ENCODE data around the gene IMMP2L.

Gene IMMP2L

DNA sequence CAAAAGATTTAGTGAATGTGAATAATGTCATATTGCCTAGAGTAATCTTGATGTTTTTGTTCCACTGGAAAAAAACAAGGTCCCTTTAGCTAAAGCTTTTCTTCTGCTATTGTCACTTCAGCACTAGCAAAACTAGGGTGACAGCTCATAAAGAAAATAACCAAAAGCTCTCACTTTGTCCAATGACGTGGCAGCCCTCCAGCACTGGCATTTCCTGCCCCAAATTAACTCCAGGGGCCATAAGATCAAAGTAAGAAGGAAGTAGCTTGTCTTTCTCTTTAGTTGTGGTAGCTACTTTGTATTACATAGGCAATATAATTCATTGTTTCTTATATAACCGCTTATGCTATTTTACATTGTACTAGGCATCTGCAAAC lies 424.1 kb downstream of the IMMP2L start:
- FAIRE-seq: no peak

DNA sequence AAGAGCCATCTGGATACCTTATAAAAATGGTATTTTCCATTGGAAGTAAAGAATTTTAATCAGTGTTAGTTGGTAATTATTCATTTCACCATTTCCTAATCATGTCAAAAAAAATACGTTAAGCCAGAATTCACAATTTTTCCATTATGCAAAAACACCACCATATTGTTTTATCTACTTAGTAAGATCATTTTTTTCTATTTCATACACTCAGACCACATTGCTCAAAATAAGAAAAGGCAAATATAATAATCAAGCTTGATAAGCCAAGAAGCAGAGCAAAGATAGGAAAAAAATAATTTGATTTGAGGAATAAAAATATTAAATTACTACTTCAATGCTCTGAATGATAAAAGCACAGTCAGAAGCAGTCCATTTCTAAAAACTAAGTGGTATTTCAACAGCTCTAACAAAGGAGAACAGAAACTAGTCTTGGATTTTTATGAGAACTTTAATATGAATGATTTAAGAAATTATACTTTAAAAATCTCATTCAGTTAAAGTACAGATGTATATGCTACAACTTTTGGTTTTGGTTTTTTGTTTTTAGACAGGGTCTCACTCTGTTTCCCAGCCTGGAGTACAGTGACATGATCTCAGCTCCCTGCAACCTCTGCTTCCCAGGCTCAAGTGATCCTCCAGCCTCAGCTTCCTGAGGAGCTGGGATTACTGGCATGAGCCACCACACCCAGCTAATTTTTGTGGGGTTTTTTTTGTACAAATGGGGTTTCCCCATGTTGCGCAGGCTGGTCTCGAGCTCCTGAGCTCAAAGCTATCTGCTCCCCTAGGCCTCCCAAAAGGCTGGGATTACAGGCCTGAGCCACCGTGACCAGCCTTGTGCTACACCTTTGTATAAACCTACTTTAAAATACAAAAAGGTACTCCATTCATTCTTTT lies 424.7 kb downstream of the IMMP2L start:
- FAIRE-seq: peak; percentile 46

DNA sequence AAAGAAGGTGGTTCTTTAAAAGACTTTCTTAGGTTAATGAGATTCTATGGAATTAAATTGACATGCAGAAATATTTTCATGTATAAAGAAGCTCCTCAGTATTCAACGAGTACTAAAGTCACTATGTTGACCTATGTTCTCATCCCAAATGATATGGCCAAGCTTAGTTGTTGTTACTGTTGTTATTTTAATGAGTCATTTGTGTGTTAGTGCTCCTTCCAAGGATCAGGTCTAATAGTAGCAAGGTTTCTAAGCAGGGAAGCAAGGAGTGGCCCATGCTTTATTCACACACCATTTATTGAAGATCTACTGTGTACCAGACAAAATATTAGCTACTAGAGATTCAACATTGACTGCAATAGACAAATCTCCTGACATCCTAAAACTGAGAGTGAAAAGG lies 429.5 kb downstream of the IMMP2L start:
- no peak for FAIRE-seq

DNA sequence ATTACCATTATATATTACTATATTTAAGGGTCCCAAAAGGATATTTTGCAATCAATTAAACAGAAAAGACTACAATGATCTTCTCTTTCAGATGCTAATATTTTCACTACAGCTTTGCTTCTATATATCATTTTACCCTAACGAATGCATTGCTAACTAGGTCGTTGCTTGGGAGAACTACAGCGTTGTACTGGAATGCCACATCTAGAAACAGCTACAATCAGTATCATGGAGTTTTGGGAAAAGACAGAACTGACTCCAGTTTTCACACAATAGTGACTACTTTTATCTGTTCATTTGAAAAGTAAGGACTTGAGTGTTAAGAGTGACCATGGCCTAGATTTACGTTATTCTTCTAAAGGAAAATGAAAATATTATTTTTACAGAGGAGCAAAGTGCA lies 432.9 kb downstream of the IMMP2L start:
- no peak for FAIRE-seq

DNA sequence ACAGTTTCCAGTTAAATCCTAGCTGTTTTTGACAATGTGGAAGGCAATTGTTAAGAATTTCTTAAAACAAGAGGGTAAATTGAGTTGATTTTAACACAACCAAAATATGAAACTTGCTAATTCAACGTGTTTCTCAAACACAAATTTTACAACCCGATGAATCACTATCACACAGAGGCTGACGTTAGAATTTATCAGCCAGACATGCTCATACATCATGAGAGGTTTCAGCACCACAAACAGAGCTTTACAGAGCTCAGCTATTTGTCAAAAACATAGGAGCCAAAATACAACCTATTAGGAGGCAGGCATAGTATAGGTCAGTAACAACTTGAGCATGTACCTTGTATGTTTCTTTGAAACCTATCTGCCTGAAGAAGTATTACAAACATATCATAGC lies 435.3 kb downstream of the IMMP2L start:
- FAIRE-seq: no peak

DNA sequence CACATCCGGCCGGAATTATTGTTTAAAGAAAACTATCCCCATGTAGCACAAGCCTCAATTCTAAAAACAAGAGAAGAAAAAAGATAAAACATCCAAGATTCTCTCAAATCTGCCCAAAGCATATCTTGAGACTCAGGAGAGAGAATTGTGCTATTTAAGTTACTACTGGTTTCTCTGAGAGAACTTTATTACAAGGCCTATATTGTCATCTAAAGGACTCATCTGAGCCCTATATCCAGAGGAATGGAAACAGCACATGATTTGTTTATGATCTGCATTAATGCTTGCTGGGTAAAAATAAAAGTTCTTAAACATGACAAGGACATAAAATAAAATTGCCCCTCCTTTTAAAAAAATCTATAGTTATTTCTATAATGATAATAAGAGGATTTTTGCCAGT lies 446.3 kb downstream of the IMMP2L start:
- no peak for FAIRE-seq

DNA sequence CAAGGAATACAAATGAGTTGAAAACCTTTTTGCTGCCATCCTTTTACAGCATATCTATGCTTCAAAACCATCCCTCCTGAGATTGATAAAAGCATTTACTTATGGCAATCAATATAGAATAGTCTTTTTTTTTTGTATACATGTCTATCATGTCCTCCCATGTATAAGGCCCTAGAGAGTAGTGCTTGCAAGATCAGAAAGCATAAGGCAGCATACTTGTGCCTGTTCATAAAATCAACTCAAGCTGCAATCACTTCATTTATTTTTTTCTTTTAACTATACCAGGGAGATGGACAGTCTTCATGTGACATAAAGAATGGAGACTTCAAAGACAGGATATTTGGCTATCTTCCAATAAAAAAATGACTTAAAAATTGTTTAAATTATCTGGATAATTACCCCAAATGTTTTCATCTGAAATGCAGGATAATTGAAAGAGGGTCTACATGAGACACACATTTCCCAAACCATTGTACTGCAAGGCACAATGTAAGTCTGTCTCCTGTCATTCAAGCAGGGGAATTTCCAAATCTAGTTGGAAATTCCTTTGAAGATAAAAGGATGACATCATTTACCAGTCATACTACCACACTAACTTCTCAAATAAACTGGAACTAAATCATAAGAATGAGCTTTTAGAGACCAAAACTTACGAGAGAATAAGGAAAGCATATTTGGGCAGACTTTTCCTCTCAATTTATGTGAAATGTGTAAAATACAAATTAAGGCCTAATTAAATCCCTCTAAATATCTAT lies 448.9 kb downstream of the IMMP2L start:
- FAIRE-seq: no peak

DNA sequence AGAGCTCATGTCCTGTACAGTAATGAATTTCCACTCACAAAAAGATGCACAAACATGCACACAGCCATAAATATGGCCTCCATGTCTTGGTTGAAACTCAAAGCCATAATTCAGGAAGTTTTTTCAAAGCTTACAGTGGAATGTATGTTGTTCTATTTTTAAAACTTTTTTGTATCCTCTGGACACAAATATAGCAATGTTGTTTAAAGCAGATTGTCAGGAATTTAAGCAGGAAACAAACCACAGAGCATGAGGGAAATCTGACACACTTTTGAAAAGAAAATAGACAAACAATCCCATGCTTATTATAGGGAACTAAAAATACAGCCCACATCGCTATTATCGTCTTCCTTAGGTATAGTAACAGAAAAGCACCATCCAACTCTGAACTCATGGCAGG lies 449.9 kb downstream of the IMMP2L start:
- FAIRE-seq: no peak

DNA sequence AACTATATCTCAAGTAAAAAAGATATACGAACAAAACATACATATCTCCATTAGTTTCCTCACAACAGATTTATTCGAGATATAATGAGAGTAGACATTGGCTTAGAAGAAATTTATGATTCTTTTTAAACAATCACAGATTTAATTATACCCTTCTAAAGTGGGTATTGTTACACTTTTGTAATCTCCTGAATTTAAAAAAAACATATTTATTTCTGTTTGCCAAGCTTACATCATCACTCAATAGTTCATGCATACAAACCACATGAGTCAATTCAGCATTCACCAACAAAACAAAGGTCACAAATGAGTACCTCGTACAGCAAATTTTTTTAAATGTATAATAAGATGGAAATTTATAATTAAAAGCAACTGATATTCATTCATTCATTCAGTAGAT lies 453.8 kb downstream of the IMMP2L start:
- peak; percentile 76 for FAIRE-seq

DNA sequence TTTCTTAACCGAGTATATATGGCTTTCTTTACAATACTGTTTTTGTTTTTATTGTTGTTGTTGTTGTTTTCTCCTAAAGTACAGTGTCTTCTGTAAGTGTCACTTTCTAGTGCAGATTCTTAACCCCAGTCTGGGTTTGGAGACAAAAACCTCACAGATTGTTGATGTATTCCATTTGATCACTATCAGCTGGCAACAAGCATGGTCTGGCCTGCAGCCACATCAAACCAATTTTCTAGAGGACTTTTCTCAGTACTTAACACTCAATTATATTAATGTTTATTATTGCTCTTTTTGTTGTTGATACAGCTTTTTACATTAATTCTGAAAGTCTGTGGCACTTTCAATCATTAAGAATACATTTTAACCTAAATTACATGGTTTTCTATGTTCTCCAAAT lies 454.3 kb downstream of the IMMP2L start:
- no peak for FAIRE-seq

DNA sequence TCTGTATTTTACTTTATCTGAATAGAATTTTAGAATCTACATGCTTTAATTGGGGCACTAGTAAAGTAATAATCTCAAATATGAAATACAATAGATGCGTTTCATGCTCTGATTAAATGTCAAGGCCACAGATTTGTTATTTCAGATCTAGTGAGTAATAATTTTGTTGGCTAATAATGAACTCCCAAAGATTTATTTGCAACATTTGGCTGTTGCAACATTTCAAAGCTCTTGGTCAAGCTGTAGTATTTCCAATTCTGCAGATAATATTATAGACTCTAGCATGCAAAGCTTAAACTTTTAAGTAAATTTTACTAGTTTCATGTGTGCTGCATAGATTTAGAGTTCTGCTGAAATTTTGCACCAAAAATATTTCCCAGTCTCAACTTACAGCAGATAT lies 454.7 kb downstream of the IMMP2L start:
- FAIRE-seq: no peak

DNA sequence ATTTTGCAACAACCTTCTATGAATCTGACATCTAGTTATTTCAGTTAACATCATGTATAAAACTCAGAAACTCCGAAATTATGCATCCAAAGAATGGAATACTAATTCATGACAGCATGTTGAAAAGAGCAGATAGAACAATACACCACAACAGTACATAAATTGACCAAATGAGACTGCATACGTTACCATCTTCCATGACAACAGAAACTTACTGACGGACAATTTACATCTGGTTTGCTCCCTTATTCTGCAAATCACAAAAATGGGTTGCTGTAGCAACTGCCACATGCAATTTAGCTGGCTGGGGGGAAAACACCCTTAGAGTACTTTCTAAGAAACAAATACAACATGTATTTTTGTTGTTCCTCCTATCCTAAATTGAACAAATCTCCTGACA lies 457.0 kb downstream of the IMMP2L start:
- no peak for FAIRE-seq

DNA sequence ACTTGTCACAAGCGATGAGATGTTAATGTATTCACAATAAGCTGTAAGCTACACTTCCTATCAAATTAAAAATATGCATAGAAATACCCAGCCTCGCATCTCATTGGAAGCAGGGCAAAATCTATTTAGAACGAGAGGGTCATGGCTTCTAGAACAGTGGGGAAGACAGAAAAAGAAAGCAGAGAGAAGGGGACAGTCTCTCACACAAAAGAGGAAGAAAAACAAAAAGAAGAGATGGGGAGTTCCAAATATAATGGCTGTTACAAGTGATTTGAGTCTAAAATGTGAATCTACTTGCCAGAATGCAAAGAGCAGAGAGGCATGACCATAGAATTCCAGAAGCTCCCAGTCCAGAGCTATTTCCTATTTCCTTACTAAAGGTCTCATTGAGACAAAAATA lies 457.6 kb downstream of the IMMP2L start:
- no peak for FAIRE-seq

DNA sequence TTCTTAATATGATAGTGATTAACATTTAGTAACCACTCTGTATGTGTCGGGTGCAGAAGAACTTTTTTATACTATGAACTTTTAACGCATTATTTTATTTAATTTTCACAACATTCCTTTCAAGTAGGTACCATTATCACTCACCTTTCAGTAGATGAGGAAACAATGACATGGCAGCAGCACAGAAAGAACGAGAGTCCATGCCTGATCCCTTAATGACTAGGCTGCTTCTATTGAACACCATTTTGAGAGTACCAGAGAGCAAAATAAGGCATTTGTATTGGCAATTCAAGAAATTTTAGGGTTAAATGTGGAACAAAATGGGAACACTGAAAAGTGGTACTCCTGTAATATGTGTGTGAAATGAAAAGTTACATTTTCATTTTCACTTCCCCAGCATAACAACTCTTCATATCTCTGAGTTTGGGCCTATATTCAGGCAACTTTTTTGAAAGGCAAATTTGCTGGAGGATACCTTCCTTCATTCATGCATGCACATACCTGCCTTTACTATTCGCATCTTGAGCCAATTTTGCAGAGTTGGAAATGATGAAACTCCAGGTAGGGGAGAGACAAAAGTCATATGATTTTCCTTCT lies 458.5 kb downstream of the IMMP2L start:
- FAIRE-seq: no peak

DNA sequence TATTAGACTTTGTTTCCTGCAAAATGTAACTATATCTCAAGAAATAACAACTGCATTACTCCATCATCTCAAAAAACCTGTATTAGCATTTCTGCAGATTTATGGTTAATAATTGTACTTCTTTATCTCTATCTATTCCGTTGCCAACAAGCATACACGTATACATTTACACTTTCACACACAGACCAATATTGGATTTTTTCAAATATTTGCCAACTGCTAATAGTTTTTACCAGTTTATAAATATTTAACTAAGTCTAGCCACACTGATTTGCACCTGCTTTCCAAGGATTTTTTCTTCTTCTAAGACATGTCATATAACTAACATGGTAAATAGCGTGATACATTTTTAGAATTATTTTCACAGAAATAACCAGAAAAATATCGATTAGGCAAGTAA lies 459.2 kb downstream of the IMMP2L start:
- FAIRE-seq: no peak

DNA sequence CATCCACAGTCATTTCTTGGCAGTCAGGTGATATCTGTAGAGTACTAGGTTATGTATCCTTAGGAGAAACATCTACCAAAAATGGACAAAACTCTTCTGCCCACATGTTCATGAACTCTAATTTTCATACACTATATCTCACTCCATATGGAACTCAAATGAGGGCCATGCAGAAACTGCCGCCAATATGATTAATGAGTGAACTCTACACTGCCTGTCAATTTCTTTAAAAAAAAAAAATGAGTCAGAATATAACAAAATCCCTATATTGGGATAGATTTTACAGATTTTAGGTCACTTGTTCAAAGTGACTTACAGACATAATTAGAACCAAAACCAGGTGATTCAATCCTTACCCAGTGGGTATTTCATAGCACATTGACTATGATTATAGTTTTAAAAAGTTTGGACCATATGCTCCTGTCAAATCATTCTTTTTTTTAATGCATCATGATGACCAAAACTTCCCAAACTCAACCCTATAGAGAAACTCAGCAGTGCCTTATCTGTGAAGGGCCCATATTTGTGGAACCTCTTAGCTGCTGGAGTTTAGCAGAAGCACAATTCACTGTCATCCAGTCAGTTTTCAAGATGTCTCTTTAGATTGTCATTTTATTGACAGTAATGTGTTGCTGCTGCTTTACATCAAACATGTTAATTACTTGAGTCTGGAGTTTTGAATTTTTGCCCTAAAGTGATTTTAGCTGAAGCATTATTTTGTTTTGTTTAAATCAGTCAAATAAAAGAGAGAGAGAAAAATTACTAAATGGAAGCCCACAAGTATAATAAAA lies 460.2 kb downstream of the IMMP2L start:
- no peak for FAIRE-seq

DNA sequence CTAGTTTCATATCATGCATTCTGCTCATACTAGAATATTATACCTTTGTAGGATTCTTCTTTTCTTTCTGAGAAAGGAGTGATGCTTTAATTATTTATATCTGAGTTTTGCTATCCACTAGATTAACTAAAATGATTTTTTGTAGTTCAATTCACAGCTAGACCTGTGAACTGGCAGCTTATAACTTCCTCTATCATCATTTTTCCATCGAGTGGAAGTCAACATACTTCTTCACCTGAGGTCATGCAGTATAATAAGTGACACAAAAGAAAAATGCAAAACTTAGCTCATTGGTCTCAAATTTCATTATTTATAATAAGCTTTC lies 463.4 kb downstream of the IMMP2L start:
- FAIRE-seq: no peak

DNA sequence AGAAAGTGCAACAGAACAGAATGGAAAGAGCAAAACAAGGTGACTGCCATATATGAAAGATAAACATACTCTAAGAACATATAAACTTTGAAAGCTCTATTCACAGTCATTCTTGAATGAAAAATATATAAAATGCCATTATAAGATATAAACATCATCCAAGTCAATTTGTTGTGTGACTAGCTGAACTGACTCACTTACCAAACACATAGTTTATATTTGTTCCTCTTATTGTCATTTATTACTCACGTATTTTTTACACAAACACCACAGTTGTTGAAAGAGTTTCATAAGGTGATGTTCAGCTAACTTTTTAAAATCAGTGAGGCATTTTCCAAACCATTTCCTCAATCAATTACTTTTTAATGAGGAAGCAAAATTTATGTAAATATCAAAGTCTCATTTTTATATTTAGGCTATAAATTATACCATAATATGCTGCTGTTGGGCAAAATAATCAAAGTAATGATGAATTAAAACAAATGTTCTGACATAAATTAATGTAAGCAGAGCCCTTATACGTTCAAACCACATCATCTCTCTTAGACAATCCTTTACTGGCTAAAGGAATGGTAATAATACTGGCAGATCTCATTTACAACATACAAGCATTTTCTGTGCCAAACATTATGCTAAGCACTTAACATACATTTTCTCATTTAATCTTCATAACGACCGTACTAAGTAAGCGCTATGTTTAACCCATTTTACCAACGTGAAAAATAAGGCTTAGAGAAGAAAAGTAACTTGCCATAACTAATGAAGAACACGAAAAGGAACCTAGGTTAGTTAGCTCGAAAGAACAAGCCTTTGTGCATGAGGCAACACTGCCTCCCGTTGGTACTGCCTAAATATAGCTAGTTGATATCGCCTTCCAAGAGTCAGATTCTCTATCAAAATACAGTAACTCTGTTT lies 464.0 kb downstream of the IMMP2L start:
- peak; percentile 49 for FAIRE-seq

DNA sequence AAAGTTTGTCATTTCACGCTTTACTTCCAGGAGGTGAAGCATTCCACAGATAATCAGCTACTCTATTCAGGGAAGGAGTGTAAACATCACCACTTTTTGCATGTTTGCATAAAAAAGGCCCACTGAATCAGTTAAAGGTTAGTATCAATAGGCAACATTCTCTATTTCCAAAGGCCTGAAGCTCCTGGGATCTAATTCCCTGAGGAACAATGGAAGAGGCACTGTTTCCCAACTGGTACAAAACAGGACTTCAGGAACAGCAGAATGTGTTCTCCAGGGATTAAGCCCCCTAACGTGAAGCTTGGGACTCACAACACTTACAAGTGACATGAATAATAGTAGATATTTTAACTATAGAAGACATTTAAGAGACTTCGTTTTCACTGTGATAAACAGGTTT lies 465.3 kb downstream of the IMMP2L start:
- no peak for FAIRE-seq

DNA sequence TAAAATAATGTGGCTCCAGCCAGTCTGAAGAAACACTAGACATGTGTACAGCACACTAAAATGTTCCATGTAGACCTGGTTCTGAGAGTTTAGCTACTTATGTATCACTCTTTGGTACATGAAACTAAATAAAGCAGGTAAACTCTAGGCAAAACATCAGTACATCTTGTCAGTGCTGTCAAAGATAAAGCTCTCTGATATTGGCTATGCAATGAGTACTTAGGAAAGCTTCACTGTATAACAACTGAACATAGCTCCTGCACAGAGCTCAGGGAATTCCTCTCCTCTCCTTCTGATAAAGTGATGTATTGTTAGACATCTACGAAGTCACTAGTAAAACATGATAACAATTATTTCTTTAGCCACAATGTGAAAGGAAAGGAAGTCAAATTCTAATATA lies 467.9 kb downstream of the IMMP2L start:
- FAIRE-seq: no peak

DNA sequence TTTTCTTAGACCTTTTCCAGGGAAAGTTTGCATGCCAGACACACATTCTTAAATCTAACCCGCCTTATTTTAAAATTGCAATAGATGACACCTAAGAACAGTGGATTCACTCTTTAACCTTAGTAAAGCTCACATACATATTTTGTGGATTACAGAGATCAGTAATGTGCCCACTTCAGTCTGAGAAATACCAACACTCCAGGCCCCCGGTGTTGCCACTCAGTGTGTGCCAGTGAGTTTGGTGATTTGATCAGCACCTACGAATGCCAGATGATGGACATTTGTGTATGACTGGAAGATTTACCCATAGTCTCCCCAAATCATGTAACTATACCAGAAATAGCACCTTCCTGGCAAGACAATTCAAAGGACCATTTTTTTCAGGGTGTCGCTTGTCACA lies 468.8 kb downstream of the IMMP2L start:
- FAIRE-seq: no peak
